GM19463 (cell line): ENCODE measurements around the gene ANLN.

Experiments
- ATAC-seq: cut with Tn5 transposase; IDR thresholded peaks from one replicate; pipeline ENCODE4 v1.9.1; 2021; ENCODE audit warnings: mild to moderate bottlenecking, moderate library complexity; ENCODE audit not compliant: unreplicated experiment

The ANLN gene

DNA sequence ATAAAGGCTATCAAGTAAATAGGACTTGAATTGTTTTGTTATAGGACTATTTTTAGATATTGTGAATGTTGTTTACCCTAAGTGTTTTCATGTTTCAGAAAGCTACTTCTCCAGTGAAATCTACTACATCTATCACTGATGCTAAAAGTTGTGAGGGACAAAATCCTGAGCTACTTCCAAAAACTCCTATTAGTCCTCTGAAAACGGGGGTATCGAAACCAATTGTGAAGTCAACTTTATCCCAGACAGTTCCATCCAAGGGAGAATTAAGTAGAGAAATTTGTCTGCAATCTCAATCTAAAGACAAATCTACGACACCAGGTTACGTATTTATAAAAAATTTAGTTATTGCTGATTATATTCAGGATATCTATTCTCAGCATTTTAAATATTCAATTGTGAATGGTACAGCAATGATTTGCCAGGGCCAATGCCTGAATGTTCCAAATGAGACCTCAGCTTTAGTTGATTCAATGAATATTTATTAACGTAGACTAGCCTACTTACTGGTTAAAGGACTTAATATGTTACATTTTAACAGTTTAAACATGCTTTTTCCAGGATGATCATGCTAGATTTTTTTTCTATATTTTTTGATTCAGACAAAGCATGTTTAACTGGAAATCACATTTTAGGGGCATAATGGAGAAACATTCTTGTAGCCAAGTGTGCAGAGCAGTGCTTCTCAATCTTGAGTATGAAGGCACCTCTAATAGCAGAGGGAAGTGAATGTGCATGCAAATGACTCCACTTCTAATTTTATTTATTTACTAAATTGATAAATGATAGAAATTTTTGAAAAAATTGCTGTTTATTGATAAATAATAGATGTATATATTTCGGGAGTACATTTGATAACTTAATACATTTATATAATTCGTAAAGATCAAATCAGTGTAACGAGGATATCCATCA is 18.2 kb downstream of the ANLN start:
- no peak for ATAC-seq

DNA sequence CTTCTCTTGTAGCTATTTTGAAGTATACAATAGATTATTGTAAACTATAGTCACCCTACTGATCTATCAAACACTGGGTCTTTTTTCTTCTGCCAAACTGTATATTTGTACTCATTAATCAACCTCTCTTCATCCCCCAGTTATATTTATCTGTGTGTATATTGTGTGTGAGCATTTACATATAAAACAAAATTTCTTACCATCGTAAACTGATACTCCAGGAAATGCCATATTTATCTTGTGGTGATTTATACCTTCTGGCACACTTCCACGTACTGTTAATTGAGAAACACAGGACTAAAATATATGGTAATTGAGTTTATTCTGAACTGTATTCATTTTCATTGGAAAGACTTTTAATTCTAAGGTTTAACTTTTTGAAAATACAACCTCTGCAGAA is 18.9 kb downstream of the ANLN start:
- ATAC-seq = no peak

DNA sequence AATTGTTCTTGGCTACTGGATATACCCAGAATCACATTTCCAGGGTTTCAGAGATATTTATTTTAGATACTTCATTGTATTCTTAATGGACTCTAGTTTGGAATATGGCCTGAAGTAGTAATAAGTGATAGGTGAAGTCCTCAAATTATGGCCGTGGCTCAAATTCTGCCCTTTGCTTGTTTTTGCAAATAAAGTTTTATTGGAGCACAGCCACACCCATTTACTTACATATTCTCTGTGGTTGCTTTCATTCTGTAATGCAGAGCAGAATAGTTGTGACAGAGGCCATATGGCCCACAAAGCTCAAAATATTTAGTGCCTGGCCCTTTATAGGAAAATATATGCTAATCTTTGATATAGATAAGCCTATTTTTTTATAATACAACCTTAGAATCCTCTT is 19.5 kb downstream of the ANLN start:
- ATAC-seq = no peak

DNA sequence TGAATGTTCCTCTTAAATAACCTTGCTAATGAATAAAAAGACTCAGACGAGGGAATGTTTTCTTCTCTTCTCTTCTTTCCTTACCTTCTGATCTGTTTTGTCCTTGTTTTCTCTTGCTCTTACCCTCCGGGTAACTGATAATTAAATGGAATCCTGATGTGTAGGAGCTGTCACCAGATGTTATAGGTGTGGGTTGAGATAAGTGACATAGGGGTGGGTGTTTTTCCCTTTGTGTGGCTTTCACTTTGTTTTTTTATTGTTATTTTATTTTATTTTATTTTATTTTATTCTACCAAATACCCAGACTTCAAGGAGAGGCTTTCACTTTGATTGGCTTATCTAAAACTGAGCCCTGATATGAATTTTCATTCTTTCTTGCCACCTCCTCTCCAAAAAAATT is 25.5 kb downstream of the ANLN start:
- no peak for ATAC-seq

DNA sequence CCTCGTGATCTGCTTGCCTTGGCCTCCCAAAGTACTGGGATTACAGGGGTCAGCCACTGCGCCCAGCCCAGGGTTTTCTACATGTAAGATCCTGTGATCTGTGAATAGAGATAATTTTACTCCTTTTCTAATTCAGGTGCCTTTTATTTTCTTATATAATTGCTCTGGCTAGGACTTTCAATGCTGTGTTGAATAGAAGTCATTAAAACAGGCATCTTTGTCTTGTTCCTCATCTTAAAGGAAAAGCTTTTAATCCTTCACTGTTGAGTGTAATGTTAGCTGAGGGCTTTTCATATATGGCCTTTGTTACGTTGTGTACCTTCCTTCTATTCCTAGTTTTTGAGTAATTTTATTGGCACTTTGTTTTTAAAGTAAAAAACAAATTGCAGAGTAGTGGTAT is 26.6 kb downstream of the ANLN start:
- ATAC-seq = no peak

DNA sequence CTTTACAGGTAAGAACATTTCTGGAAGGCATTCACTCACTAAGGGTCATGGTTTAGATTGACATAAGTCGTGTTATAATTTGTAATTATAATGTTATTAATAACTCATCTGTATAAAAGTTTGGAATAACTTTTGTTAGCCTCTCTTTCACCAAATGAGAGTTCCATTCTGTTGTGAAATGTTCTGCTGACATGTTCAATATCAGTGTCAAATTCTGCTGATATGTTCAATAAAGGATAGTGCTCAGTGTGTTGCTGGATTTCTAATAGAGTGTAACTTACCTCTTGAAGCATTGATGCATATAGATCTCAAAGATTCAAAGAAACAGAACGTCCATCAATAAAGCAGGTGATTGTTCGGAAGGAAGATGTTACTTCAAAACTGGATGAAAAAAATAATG is 30.6 kb downstream of the ANLN start:
- no peak for ATAC-seq

DNA sequence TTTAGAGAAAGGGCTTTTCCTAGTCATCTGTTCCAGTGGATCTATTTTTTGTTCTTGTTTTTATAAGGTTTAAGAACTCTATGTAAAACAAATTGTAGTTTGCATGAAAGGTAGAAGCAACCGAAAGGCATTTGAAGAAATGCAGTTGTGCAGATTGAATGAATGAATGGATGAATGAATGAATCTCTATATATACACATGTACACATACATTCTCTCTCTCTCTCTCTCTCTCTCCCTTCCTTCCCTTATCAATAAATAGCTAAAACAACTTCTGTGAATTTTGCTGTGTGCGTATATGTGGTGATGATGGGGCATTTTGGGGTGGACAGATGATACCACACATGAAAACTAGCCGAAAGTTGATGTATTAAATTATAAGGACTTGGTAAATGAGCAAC is 32.4 kb downstream of the ANLN start:
- ATAC-seq = no peak

DNA sequence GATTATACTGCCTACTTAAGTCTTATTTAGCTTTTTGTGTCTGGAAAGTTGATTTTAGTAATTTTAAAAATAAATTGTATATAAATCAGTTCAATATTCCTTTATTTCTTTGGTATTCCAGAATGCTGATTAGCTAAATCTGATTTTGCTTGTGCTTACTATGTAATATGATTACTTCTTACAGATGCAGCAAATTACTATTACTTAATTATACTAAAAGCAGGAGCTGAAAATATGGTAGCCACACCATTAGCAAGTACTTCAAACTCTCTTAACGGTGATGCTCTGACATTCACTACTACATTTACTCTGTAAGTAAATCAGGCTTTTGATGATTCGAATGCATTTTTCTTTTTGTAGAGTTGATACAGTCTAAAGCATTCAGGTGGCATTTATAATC is 34.0 kb downstream of the ANLN start:
- ATAC-seq = no peak

DNA sequence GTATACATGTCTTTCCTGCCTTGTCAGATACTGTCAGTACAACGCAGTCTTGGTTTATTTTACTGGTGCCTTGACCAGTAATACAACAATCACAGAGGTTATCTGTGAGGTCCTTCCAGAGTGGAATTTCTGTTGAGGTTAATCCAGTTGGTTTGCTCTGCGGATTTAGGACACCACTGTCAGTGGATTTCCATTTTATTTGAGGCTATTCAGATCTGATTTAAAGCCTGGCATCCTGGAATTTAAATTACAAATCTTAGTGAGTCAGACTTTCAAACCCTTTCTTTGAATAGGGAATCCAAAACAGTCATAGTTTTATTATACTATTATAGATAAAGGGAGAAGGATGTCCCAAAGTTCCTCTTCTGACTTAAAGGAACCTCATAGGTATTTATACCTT is 40.5 kb downstream of the ANLN start:
- no peak for ATAC-seq

DNA sequence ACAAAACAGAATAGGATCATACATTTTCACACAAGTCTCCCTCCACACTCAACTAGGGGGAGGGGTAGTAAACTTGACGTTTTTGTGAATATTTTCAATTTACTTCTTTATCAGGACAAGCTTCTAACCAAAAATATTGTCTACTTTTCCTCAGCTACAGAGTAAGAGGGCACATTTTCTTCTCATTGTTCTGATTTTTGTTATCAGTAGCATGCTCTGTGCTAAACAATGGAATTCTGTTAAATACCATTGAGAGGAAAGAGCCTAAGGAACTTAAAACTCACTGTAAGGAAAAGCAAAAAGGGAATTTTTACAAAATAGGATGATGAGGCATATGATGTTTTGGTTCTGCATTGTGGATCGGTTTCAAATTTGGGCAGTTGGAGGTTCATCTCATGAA is 41.2 kb downstream of the ANLN start:
- ATAC-seq = no peak

DNA sequence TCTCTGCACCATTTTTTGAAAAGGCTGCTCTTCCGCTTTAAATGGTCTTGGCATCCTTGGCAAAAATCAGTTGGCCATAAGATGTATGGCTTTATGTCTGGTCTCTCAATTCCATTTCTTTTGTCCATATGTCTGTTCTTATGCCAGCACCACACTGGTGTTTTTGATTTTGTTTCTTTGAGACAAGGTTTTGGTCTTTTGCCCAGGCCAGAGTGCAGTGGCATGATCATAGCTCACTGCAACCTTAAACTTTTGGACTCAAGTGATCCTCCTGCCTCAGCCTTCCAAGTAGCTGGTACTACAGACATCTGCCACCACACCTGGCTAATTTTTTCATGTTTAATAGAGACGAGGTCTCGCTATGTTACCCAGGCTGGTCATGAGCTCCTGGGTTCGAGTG is 48.5 kb downstream of the ANLN start:
- ATAC-seq = no peak

DNA sequence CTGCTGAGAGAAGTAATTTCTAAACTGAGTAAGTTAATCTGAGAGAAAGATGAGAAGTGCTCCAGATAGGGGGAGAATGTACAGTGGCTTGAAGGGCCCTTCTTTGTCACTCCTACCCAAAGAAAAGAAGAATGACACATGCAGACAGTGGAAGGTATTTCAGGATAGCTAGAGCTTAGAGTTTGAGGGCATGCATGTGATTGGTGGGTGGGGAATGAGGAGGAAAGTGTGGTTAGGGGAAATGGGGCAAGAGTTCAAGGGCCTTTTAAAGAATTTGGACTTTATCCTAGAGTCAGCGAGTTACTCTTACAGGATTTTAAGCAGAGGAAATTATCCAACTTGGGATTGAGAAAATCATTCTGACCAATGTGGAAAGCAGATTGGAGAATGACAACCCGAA is 50.0 kb downstream of the ANLN start:
- ATAC-seq = no peak

DNA sequence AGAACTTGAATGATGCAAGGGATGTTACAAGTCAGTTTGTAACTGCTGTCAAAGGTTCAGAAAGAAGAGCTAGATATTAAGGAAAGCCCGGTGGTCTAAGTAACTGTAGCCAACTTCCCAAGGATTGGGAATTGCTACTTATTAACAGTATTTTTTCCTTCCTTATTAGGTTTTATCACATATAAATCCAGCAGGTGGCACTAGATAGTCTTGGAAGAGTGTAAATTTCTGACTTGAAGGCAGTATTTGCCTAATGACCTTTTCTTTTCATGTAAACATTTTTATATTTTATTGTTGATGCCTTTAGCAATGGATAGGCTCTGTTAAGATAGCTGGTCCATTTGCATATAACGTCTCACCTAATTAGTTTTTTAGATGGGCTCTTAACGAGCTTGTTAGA is 51.2 kb downstream of the ANLN start:
- ATAC-seq = no peak

DNA sequence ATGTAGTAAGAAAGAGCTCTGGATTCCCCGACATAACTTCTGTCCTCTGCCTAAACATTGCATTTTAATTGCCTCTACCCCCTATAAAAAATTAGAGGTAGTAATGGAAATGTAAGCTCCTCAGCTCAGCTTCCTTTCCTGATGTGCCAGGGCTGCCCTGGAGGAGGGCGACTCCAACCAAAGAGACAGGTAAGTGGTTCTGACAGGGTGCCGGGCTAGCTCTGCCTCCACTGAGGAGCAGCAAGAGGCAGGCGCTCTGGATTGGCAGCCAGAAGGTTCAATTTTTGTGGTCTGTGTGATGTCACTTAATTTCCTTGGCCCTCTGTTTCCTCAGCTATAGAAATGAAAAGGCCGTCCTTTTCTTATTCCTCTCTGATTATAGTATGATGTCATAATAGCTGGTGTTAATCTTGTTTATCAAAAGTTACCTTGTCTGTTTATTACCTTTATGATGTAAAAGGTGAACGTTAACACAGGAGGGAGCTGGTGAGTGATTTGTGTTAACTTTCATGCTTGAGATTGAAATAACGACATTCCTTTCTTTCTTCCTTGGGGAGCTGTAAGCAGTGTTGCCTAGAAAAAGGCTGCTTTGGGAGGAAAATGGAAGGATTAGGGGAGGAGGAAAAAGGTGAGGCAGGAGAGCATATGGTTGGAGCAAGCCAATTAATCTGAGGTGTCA is 51.8 kb downstream of the ANLN start:
- no peak for ATAC-seq

DNA sequence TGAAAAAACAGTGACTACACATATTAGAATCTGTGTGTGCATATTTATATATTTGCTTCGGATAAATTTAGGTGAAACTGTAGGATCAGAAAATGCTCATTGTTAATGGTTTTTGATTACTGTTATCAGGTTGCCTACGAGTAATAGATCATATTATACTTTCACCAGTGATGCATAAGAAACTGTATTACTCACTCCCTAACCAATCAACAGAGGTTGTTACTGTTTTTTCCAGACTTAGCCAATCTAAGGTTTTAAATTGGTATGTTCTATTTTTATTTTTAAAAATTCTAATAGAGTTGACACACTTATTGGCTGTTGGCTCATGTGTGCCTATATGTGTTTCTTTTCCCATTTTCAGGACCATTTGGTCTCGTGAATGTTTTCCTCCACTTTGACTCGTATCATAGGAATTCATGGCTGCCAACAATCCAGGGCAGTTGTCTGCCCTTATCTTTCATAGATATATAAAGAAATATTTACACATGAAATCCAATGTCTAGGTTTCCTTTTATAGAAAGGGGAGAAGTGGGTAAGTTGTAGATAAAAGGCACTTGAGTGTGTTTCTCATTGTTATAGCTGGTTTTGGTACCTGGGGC is 59.2 kb downstream of the ANLN start:
- no peak for ATAC-seq

DNA sequence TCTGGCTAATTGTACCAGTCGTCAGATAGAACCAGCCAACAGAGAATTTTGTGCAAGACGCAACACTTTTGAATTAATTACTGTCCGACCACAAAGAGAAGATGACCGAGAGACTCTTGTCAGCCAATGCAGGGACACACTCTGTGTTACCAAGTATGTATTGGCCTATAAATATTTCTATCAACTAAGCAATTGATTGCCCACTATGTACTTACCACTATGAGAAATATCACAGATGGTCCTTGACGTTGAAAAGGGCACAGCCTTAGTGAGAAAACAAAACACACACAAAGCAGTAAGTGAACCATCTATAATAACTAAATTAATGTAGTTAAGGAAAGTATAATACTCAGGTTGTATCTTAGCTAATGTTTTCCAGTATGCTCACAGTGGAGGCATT is 60.0 kb downstream of the ANLN start:
- ATAC-seq = no peak

DNA sequence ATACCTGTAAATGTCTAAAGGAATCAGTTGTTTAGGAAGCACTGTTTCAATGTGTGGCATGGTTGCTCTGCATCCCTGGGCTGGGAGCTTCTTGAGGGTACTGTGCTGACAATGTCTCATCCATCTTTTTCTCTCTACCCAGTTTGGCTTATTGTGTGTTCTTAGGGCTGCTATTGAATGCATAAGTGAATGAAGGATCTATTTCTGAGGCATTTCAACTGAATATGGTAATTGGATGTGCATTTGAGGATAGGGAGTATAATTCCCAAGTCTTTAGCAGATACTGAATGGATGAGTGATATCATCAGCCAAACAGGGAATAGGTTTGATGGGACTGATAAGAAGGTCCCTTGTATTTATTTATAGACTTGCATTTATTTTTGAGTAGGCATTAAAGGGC is 64.1 kb downstream of the ANLN start:
- ATAC-seq = no peak

DNA sequence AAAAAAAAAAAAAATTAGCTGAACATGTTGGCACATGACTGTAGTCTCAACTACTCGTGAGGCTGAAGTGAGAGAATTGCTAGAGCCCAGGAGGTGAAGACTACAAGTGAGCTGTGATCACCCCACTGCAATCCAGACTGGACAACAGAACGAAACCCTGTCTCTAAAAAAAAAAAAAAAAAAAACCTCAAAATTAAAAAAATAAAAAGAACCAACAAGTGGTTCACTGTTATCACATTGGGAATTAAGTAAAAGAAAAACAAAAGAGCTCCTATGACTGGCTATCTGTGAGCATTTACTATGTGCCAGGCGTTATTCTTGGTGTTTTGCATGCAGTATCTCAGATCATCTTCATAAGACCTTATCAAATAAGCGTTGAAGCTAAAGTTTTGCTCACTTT is 66.0 kb downstream of the ANLN start:
- no peak for ATAC-seq

DNA sequence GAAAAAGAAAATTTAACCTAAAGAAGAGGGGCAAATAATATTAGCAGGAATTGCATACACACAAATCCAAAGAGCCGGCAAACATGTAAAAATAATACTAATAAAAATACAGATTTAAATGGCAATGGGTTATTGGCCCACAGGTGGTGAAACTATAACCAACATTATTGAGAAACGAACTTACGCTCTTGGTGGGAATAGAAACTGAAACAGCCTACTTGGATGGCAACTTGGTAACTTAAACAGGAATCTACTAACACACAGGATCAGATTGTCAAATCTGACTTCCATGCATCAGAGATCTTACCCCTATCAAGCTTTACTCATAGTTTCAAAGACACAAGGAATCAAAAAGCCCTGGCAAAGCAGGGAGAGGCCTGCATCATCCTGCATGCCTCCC is 66.5 kb downstream of the ANLN start:
- ATAC-seq = no peak

DNA sequence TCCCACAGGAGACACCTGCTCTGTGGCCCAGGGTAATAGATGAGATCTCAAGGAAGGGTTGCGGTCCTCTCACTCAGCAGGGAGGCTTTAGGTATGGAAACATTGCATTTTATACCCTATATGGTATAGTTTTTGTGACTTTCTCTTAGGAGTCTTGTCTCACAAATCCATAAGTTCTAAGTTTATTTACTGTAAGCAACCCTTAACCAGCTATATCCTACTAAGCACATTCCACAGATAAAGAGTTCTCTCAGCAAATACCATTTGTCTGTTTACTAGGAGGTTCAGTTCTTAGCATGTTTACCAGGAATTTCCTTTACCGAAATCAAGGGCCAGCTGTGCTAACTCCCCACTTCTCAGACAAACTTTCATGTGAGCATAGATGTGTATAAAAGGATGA is 66.9 kb downstream of the ANLN start:
- ATAC-seq = no peak

DNA sequence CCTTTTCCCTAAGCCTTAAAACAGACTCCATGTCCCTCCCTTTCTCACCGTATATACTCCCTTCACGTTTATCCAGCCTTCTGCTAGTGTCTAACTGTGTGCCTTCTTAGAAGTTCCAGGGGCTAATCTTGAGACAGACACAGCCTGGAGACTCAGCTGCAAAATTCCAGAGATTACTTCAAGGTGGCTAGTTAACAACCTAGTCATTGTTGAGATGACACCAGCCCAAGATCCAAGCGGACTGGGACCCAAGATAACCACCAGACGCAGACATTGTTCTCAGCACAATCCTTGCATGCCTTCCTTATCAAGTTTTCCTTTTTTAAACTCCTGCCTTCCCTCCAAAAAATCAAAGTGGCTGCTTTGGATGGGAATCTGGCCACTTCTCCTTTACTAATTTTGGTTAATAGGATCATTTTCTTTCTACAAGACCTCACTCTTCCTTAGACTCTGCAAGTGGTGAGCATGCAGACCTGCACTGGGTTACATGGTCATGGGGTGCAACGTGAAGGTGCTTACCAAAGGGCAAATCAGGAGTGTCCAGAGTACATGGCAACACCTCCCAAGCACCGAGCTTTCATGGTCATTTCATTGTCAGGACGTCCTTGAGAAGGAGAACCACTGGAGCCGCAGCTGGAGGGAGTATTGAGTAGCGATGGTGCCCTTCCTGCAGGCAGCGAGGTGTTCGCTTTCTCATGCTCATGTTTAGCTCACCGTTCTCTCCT is 69.7 kb downstream of the ANLN start:
- ATAC-seq = no peak
